ENCODE results near the gene ATXN3.

- TF ChIP-seq CTCF (IDR thresholded peaks at IDR 0.05) (peak in 1 of 4 experiments; percentile 12), POLR2A (IDR thresholded peaks at IDR 0.05) (peak; percentile 39 to 58)
These were observed 15.4 kb upstream of the ATXN3 start, which contains the start of the genes CPSF2 and NDUFB1 for GRCh38 chr14:92121670-92122350.
